ENCODE results near the gene CYP27B1. TPM values are rescaled to one million over a fixed set of nuclear protein-coding genes. Genes with fewer than 3 reads are reported as not detected.
A peak's percentile ranks its signal among the peaks of the same experiment; 100 is the strongest.

CYP27B1 gene
- total and polyA plus RNA-seq, 9 of the 15 experiments (the other 6 are each of a cell fraction or from before 2014, with no cell fraction given) = 0.18 to 4.2 (median 1.8) TPM

DNA sequence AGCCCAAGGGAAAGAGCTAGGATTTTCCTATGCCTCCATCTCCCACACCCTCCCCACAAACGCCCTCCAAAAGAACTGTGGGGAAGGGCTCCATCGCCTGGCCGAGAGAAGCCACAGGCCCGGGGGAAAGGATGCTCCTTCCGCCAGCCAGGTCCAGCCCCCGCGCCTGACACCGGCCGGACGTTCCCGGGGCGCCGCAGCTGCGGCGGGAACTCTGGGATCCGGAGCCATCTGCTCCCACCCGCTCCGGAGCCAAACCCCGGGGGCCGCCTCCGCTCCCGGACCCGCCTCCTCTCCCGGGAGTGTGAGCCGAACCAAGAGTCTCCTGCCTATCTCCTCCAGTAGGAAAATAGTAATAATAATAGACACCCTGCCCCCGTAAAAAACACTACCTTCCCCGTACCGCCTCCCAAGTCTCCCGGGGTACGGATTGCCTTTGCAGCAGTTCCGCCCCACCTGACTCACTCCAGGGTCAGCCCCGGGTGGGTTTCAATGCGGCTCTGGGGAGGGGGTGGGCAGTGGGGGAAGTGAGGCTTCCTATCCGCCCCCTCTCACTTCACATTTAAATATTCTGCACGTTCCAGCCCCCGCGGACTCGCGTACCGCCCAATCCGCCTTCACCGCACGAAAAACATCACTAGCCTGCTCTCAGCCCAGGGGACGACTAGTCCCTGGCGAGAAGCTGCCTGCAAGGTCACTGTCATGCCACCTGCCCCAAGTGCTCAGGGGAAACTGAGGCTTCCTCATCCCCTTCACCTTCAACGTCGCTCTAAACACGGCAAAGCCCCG lies 30.7 kb downstream of the CYP27B1 start (continued):
- TF ChIP-seq ZFP30 (CRISPR knock-in tag; IDR thresholded peaks at IDR 0.05; ENCODE audit: borderline replicate concordance) (no peak), PML (IDR thresholded peaks at IDR 0.05; ENCODE audit: low read length) (no peak), CBFA2T2 (conservative IDR thresholded peaks at IDR 0.05) (no peak), GATAD2A (IDR thresholded peaks at IDR 0.05) (no peak)

DNA sequence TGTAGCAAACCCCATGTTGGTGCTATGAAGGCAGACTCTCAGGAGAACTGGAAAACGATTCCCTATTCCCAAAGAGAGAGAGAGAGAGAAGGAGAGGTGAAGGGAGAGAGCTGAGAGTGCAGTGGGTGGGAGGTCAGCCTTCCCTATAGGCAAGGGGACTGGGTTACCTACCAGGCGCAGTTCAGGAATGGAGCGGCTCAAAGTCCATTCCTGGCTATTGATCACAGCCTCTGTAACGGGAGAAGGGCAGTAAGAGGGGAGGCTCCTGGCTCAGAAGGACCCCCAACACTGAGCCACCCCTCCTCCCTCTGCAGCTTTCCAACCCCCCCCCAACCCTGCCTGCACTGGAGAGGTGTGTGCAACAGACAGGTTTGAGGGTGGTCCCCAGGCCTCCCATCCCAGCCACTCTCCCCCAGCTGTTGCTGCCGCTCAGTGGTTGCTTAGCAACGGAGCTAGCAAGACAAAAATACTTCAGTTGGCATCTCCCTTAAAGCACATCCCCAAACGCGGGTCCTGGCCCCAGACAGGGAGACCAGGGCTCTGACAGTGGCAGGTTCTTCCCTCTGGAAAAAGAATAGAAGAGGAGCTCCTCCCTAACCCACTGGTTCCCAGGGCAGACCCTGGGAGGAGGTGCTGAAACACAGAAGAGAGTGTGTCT lies 31.6 kb downstream of the CYP27B1 start:
- Histone ChIP-seq H3K79me2 (ENCODE audit: control insufficient read depth, insufficient read depth, low read length) (no peaks in the 10 kb centered on the region), H3K9ac (ENCODE audit: insufficient read depth in 1 of 2, low read depth in 2 of 2, low read length in 2 of 2) (no peak overlapping the region), H2AFZ (ENCODE audit: low read depth, low read length) (peak overlapping the region; percentile 94), H3K27ac (ENCODE audit: extremely low read depth, low read depth, low read length) (no peak overlapping the region), H3K27me3 (ENCODE audit: control insufficient read depth in 2 of 2, insufficient read depth in 2 of 2, low read length in 2 of 2) (peaks cover 28 to 66% of the 10 kb centered on the region in 2 experiments), H3K9me3 (replicated peaks; ENCODE audit: control insufficient read depth, insufficient read depth, low read depth, low read length) (no peaks in the 10 kb centered on the region), H3K4me2 (ENCODE audit: insufficient read depth, low read length) (peak overlapping the region; percentile 81), H3K4me1 (replicated peaks in 1 of 2; ENCODE audit: control insufficient read depth in 2 of 2, insufficient read depth in 2 of 2, low read length in 2 of 2) (peaks cover 9 to 31% of the 10 kb centered on the region in 2 experiments; a peak in 4 of 5 replicates), H3K9me1 (ENCODE audit: control insufficient read depth, insufficient read depth, low read length) (peaks cover 4% of the 10 kb centered on the region), H3K36me3 (ENCODE audit: control insufficient read depth, insufficient read depth, low read length) (no peaks in the 10 kb centered on the region), H3K4me3 (no peak overlapping the region), H4K20me1 (replicated peaks; ENCODE audit: control insufficient read depth, insufficient read depth, low read length) (no peaks in the 10 kb centered on the region)
- WGBS (ENCODE audit: insufficient coverage, low coverage, missing lambda C conversion rate) = 3% methylated on average over 6 of the region's 8 CpGs
- DNase-seq (ENCODE audit: extremely low read depth in 1 of 4, low spot score in 3 of 4) = no peak
- no peak for ATAC-seq
- in situ Hi-C loops (cut with MboI) (no loop called here), intact Hi-C loops (cut with micrococcal nuclease) (loop anchor here (5.0 kb wide), 1 partner anchor 213 kb away; the partner anchor contains the start of genes DDIT3 and MBD6)
- peak; percentile 95 for TF ChIP-seq RFX1 (IDR thresholded peaks at IDR 0.05)
- TF ChIP-seq THRB (CRISPR knock-in tag; conservative IDR thresholded peaks at IDR 0.05) = no peak
- BruUV-seq (replicated peaks) = no TSS peak
- FAIRE-seq = no peak
- ChIA-PET CTCF (ENCODE audit: low intra/inter-chr PET ratio) (interaction anchor here (2.3 kb wide), 1 partner anchor 152 kb away, joined by 17 read pairs; no protein-coding TSS in a partner anchor), POLR2A (interaction anchor here (0.5 to 3.5 kb wide), 7 partner anchors 10 to 606 kb away, joined by 3 to 15 read pairs (median 4); partner anchors contain the start of genes DCTN2 and TSPAN31)
